Caco-2 (cell line): Measurements from ENCODE around the gene SIMC1. TPM values are rescaled to one million over a fixed set of nuclear protein-coding genes. Genes with fewer than 3 reads are reported as not detected.

ENCODE experiments used
- BruUV-seq: library from RNA; stranded (reverse); fragments of 400-500 nt; replicated peaks from 2 replicates; lab custom pipeline; 2021; lab: Mats Ljungman, UMichigan
- CTCF ChIA-PET: fragments of 300-600 bp; sonication (Branson Sonifier 250); formaldehyde crosslinking; loops from one replicate; lab custom pipeline; 2022; ENCODE audit warnings: antibody characterized with exemption; lab: Charles Lee
- POLR2A ChIA-PET: fragments of 300-600 bp; sonication (Branson Sonifier 250); formaldehyde crosslinking; loops from one replicate; lab custom pipeline; 2022; ENCODE audit warnings: antibody characterized with exemption; lab: Charles Lee
- DNase-seq, 2 experiments: peaks; one replicate each; pipeline versions ENCODE4 v3.0.0 to v3.0.0-alpha.2; 2020 to 2022
- H3K27me3 ChIP-seq: replicated peaks from 2 replicates; pipeline ENCODE4 v1.6.0; 2011; ENCODE audit warnings: low read length; ENCODE audit not compliant: control insufficient read depth, insufficient read depth
- H3K36me3 ChIP-seq: 2 replicates; pipeline ENCODE4 v1.5.1; 2011; ENCODE audit warnings: low read length; ENCODE audit not compliant: control insufficient read depth, insufficient read depth
- H3K4me1 ChIP-seq: fragments of 250-450 bp; sonication (Bioruptor Pico); 2 replicates; pipeline ENCODE4 v1.5.1; 2020; ENCODE audit warnings: mild to moderate bottlenecking
- H3K4me3 ChIP-seq: 2 replicates; pipeline ENCODE4 v1.5.1; 2011; ENCODE audit warnings: low read depth, mild to moderate bottlenecking, control low read depth, low read length
- H3K9me3 ChIP-seq: fragments of 250-450 bp; sonication (Bioruptor Pico); 2 replicates; pipeline ENCODE4 v1.5.1; 2020; ENCODE audit warnings: mild to moderate bottlenecking, moderate library complexity
- H3K27ac Mint-ChIP-seq: one replicate; pipeline ENCODE4 v1.8.0; 2022; ENCODE audit warnings: mixed read lengths; ENCODE audit not compliant: unreplicated experiment
- H3K27me3 Mint-ChIP-seq: one replicate; pipeline ENCODE4 v1.8.0; 2022; ENCODE audit warnings: mixed read lengths; ENCODE audit not compliant: insufficient read depth, unreplicated experiment
- H3K36me3 Mint-ChIP-seq: one replicate; pipeline ENCODE4 v1.8.0; 2022; ENCODE audit warnings: mild to moderate bottlenecking, mixed read lengths; ENCODE audit not compliant: insufficient read depth, unreplicated experiment
- H3K4me1 Mint-ChIP-seq: one replicate; pipeline ENCODE4 v1.8.0; 2022; ENCODE audit warnings: low read depth, mixed read lengths; ENCODE audit not compliant: unreplicated experiment
- H3K4me3 Mint-ChIP-seq: one replicate; pipeline ENCODE4 v1.8.0; 2022; ENCODE audit warnings: mild to moderate bottlenecking, moderate library complexity, mixed read lengths; ENCODE audit not compliant: unreplicated experiment
- H3K9me3 Mint-ChIP-seq: one replicate; pipeline ENCODE4 v1.8.0; 2022; ENCODE audit warnings: mixed read lengths; ENCODE audit not compliant: unreplicated experiment
- CTCF ChIP-seq, 2 experiments: fragments of 200-600 bp in 1 of 2; IDR thresholded peaks; 1 replicate in 1 of 2; 2 replicates in 1 of 2; pipeline versions ENCODE4 v1.5.1 to v1.8.0; 2011 to 2022; ENCODE audit warnings: antibody characterized with exemption in 1 of 2, control low read depth in 1 of 2, inconsistent platforms in 1 of 2, low read depth in 1 of 2, low read length in 1 of 2, mild to moderate bottlenecking in 1 of 2, moderate library complexity in 1 of 2; ENCODE audit not compliant: insufficient read depth in 1 of 2, severe bottlenecking in 1 of 2, unreplicated experiment in 1 of 2
- intact Hi-C: fragments of 100-400 bp; cut with micrococcal nuclease; formaldehyde crosslinking; loops from one replicate; pipeline ENCODE4 v1.10.0; 2022; ENCODE audit not compliant: unreplicated experiment
- total RNA-seq: library from RNA; stranded (reverse); gene quantifications from 2 replicates; pipeline ENCODE4 v1.2.3, GENCODE V29; 2022

Gene SIMC1
- total RNA-seq, 1 experiment from 2014 or later, result 42.3 TPM

- intact Hi-C loops, result no loop called here
- no TSS peak for BruUV-seq
- H3K9me3 Mint-ChIP-seq, result no peaks in the 10 kb centered on the region
- H3K36me3 Mint-ChIP-seq, result peaks cover 5% of the 10 kb centered on the region
- Histone ChIP-seq H3K4me3 (no peak overlapping the region), H3K4me1 (no peaks in the 10 kb centered on the region; the same call in 1 of the 2 replicates), H3K27me3 (no peaks in the 10 kb centered on the region), H3K9me3 (no peaks in the 10 kb centered on the region), H3K36me3 (no peaks in the 10 kb centered on the region)
- DNase-seq, result no peak
- H3K4me1 Mint-ChIP-seq, result no peaks in the 10 kb centered on the region
- H3K4me3 Mint-ChIP-seq, result no peak overlapping the region
- no peak for TF ChIP-seq CTCF (IDR thresholded peaks at IDR 0.05; ENCODE audit: insufficient read depth in 1 of 2, low read depth in 1 of 2, low read length in 1 of 2, severe bottlenecking in 1 of 2, unreplicated experiment in 1 of 2)
- POLR2A ChIA-PET, result no interaction called here
- CTCF ChIA-PET, result interaction anchor here (0.6 kb wide), 1 partner anchor 173 kb away, joined by 3 read pairs; no protein-coding TSS in a partner anchor
- no peak overlapping the region for H3K27ac Mint-ChIP-seq
- H3K27me3 Mint-ChIP-seq, result no peaks in the 10 kb centered on the region
These were observed 131.9 kb downstream of the SIMC1 start for GRCh38 chr5:176369934-176370711.

- no TSS peak for BruUV-seq
- Histone ChIP-seq H3K4me1 (no peaks in the 10 kb centered on the region), H3K36me3 (no peaks in the 10 kb centered on the region), H3K9me3 (no peaks in the 10 kb centered on the region), H3K27me3 (no peaks in the 10 kb centered on the region), H3K4me3 (no peak overlapping the region)
- Mint-ChIP-seq H3K4me1 (no peaks in the 10 kb centered on the region), H3K9me3 (no peaks in the 10 kb centered on the region), H3K27me3 (no peaks in the 10 kb centered on the region), H3K27ac (peak overlapping the region; percentile 35), H3K4me3 (no peak overlapping the region), H3K36me3 (peaks cover 5% of the 10 kb centered on the region)
- TF ChIP-seq CTCF (IDR thresholded peaks at IDR 0.05; ENCODE audit: insufficient read depth in 1 of 2, low read depth in 1 of 2, low read length in 1 of 2, severe bottlenecking in 1 of 2, unreplicated experiment in 1 of 2), result no peak
- intact Hi-C loops, result no loop called here
- ChIA-PET CTCF (no interaction called here), POLR2A (no interaction called here)
- DNase-seq, result no peak
These were observed 133.7 kb downstream of the SIMC1 start for GRCh38 chr5:176371621-176372539.

GRCh38 chr5:176373100-176373818, 135.0 kb downstream of the SIMC1 start:
- Mint-ChIP-seq H3K9me3 (no peaks in the 10 kb centered on the region), H3K36me3 (peaks cover under 1% of the 10 kb centered on the region), H3K27ac (no peak overlapping the region), H3K27me3 (no peaks in the 10 kb centered on the region), H3K4me3 (no peak overlapping the region), H3K4me1 (no peaks in the 10 kb centered on the region)
- TF ChIP-seq CTCF (IDR thresholded peaks at IDR 0.05; ENCODE audit: insufficient read depth in 1 of 2, low read depth in 1 of 2, low read length in 1 of 2, severe bottlenecking in 1 of 2, unreplicated experiment in 1 of 2), result no peak
- no peak for DNase-seq
- ChIA-PET CTCF (no interaction called here), POLR2A (no interaction called here)
- no peaks in the 10 kb centered on the region for H3K4me1 ChIP-seq
- H3K9me3 ChIP-seq, result no peaks in the 10 kb centered on the region
- no TSS peak for BruUV-seq
- no peaks in the 10 kb centered on the region for H3K36me3 ChIP-seq
- intact Hi-C loops, result no loop called here
- no peaks in the 10 kb centered on the region for H3K27me3 ChIP-seq
- no peak overlapping the region for H3K4me3 ChIP-seq
